GM12892 (cell line): ENCODE measurements around the gene CDKAL1.

ENCODE experiments used
- POLR2A ChIP-seq: IDR thresholded peaks from 2 replicates; pipeline ENCODE4 v1.6.1; 2011; ENCODE audit warnings: low read depth, low read length, control low read depth
- POLR2AphosphoS5 ChIP-seq: IDR thresholded peaks from 2 replicates; pipeline ENCODE4 v1.6.1; 2011; ENCODE audit warnings: low read depth, low read length, control low read depth

- TF ChIP-seq POLR2A (no peak), POLR2AphosphoS5 (no peak)
Observed at GRCh38 chr6:20658516-20658915, 124.3 kb downstream of the CDKAL1 start.
